HL-60 (cell line): ENCODE measurements around the gene HPS4.

Experiments used
- DNase-seq, 2 experiments: peaks; one replicate each; pipeline ENCODE4 v3.0.0-alpha.2; 2010 to 2020; ENCODE audit warnings: low read depth in 1 of 2, low spot score in 1 of 2
- H3K27ac ChIP-seq: fragments of 250-450 bp; sonication (Bioruptor Pico); replicated peaks from 2 replicates; pipeline ENCODE4 v1.5.1; 2020; ENCODE audit warnings: mild to moderate bottlenecking, moderate library complexity
- H3K27me3 ChIP-seq: fragments of 250-450 bp; sonication (Bioruptor Pico); 2 replicates; pipeline ENCODE4 v1.5.1; 2021; ENCODE audit warnings: mild to moderate bottlenecking, moderate library complexity; ENCODE audit not compliant: insufficient read depth, poor library complexity, severe bottlenecking
- H3K4me3 ChIP-seq: replicated peaks from 2 replicates; pipeline ENCODE4 v1.5.1; 2011; ENCODE audit warnings: mild to moderate bottlenecking, control low read depth, low read length; ENCODE audit not compliant: insufficient read depth
- GABPA ChIP-seq: IDR thresholded peaks from 2 replicates; pipeline ENCODE4 v1.6.1; 2012; ENCODE audit warnings: low read depth
- POLR2AphosphoS5 ChIP-seq: IDR thresholded peaks from 2 replicates; pipeline ENCODE4 v1.6.1; 2012; ENCODE audit warnings: low read depth
- SPI1 ChIP-seq: IDR thresholded peaks from 2 replicates; pipeline ENCODE4 v1.6.1; 2012; ENCODE audit warnings: low read depth, mild to moderate bottlenecking, borderline replicate concordance
- TF ChIP-seq, protein P1 (sequence below): IDR thresholded peaks from one replicate; pipeline ENCODE4 v1.5.1; 2011; ENCODE audit warnings: low read length, control low read depth, inconsistent platforms; ENCODE audit not compliant: insufficient read depth
- TF ChIP-seq, protein P2 (sequence below): IDR thresholded peaks from 2 replicates; pipeline ENCODE4 v1.6.1; 2012; ENCODE audit warnings: low read depth; ENCODE audit not compliant: insufficient replicate concordance

The HPS4 gene

DNA sequence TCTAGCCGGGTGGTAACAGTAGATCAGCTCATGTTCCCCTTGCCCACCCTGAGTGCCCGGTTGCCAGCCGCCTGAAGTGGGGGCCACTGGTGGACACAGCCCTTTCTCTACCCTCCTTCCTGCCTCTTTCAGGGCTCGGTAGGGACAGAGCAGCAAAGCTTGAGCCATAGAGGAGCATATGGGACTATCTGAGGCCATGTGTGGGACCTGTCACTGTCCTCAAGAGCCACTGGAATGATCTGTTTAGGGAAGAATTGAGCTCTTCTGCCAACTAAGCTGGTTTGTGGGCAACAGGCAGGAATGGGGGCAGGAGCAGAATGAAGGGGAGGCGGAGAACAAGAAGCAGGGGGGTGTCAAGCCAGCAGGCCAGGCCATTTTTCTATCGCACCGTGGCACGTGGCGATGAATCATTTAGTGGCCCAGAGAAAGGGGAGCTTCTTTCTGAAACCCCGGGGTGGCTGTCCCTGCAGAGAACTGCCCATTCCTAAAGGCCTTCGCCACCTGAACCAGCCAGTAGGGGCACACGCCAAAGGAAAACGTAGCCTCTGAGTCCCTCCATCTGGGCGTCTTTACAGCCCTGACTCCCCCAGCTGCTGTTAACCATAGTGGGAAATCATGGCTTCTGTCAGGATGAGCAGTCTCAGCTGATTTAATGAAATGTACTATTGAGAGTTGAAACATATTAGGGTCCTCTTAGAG, 45.7 kb downstream of the HPS4 start:
- no peak overlapping the region for H3K4me3 ChIP-seq
- no peak for TF ChIP-seq GABPA
- TF ChIP-seq, protein P1, sequence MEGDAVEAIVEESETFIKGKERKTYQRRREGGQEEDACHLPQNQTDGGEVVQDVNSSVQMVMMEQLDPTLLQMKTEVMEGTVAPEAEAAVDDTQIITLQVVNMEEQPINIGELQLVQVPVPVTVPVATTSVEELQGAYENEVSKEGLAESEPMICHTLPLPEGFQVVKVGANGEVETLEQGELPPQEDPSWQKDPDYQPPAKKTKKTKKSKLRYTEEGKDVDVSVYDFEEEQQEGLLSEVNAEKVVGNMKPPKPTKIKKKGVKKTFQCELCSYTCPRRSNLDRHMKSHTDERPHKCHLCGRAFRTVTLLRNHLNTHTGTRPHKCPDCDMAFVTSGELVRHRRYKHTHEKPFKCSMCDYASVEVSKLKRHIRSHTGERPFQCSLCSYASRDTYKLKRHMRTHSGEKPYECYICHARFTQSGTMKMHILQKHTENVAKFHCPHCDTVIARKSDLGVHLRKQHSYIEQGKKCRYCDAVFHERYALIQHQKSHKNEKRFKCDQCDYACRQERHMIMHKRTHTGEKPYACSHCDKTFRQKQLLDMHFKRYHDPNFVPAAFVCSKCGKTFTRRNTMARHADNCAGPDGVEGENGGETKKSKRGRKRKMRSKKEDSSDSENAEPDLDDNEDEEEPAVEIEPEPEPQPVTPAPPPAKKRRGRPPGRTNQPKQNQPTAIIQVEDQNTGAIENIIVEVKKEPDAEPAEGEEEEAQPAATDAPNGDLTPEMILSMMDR = no peak
- no peak for TF ChIP-seq SPI1
- TF ChIP-seq, protein P2, sequence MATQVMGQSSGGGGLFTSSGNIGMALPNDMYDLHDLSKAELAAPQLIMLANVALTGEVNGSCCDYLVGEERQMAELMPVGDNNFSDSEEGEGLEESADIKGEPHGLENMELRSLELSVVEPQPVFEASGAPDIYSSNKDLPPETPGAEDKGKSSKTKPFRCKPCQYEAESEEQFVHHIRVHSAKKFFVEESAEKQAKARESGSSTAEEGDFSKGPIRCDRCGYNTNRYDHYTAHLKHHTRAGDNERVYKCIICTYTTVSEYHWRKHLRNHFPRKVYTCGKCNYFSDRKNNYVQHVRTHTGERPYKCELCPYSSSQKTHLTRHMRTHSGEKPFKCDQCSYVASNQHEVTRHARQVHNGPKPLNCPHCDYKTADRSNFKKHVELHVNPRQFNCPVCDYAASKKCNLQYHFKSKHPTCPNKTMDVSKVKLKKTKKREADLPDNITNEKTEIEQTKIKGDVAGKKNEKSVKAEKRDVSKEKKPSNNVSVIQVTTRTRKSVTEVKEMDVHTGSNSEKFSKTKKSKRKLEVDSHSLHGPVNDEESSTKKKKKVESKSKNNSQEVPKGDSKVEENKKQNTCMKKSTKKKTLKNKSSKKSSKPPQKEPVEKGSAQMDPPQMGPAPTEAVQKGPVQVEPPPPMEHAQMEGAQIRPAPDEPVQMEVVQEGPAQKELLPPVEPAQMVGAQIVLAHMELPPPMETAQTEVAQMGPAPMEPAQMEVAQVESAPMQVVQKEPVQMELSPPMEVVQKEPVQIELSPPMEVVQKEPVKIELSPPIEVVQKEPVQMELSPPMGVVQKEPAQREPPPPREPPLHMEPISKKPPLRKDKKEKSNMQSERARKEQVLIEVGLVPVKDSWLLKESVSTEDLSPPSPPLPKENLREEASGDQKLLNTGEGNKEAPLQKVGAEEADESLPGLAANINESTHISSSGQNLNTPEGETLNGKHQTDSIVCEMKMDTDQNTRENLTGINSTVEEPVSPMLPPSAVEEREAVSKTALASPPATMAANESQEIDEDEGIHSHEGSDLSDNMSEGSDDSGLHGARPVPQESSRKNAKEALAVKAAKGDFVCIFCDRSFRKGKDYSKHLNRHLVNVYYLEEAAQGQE = no peak
- TF ChIP-seq POLR2AphosphoS5 = no peak
- DNase-seq = no peak
- no peaks in the 10 kb centered on the region for H3K27me3 ChIP-seq
- H3K27ac ChIP-seq = no peak overlapping the region

DNA sequence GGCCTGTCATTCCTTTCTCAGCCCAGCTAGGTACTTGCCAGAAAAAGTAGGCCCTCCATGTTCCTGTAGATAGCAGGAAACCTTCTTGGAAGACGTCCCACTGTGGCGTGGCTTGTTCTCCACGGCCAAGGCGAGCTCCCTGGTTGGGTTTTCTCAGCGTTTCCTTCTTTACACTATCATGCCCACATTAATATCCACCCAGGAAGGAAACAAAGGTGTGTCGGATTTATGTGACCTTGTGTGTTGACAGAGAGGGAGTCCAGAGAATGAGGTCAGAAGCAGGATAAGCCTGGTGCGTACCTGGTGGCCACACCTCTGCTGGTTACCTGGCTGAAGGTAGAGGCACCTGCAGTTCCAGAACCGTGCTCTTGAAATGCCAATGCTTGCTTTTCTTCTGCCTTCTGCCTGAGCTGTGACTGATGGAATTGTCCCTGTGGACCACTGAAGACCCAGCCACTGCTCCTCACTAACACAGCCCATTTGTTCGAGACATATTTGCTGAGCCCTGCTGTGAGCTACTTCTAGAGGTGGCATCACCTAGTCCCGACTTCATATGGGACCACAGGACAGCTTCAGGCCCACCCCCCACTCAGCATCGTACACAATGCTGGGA, 46.6 kb downstream of the HPS4 start:
- DNase-seq = no peak
- H3K27ac ChIP-seq = no peak overlapping the region
- TF ChIP-seq, protein P1 = no peak
- TF ChIP-seq GABPA (no peak), SPI1 (no peak), POLR2AphosphoS5 (no peak)
- TF ChIP-seq, protein P2 = no peak
- no peak overlapping the region for H3K4me3 ChIP-seq
- no peaks in the 10 kb centered on the region for H3K27me3 ChIP-seq

DNA sequence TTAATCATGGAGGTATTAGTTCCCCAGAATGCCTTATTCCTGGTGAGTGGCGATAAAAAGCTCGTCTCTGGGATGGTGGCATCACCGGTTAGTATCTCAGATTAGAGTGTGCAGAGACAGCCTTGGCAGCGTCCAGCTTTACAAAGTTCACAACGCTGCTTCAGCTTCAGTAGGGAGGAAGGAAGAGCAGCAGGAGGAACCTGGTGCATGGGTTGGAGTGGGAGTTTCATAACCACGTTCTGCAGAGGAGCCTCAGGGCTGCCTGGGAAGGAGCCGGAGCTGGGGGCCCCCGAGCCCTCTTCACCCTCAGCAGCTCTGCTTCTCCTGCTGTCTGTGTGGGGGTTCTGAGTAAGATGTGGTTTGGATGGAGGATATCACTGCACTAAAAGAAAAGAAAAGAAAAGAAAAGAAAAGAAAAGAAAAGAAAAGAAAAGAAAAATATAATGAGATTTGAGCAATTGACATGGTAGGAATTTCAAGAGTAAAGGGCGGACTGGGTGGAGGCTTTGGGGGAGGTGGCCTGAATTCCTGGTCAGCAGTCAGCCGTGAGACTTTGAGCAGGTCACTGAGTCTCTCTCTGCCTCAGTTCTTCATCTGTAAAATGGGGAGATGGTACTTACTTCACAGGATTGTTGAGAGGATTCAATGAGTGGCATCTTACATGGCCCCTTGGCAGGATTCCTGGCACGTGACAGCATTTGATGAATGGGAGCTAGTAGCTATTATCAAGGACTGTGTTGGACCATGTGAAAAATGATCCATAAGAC, 48.1 kb downstream of the HPS4 start:
- TF ChIP-seq SPI1 (peak; percentile 40; the same call in 1 of the 2 replicates), GABPA (no peak), POLR2AphosphoS5 (0 out of 2 replicates have a peak, but pooled peaks have one; percentile 21)
- TF ChIP-seq, protein P2 = no peak
- TF ChIP-seq, protein P1 = no peak
- no peak overlapping the region for H3K4me3 ChIP-seq
- peak overlapping the region; percentile 33; the same call in 1 of the 2 replicates for H3K27ac ChIP-seq
- no peaks in the 10 kb centered on the region for H3K27me3 ChIP-seq
- DNase-seq = peak; percentile 77 to 81
